ENCODE results near the gene CASQ2.
A peak's percentile ranks its signal among the peaks of the same experiment; 100 is the strongest.

Gene CASQ2

DNA sequence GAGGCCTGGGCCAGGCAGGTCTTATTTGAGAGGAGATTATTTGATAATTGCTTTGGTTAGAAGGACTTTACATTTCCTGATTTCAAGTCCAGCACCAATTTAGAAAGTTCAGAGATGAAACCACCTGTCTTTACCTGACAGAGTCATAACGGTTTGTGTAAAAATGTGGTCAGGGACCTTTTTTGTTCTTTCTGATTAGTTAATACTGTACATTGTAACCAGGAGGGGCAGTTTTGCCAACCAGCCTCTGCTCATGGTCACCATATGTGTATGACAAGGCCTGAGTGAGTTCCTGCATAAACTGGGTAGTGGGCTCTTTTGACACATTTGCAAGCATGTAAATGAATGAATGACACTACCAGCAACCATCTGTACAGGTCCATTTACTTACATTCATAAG, 70.9 kb downstream of the CASQ2 start:
- no peak for DNase-seq (ENCODE audit: low read depth in 2 of 2)

DNA sequence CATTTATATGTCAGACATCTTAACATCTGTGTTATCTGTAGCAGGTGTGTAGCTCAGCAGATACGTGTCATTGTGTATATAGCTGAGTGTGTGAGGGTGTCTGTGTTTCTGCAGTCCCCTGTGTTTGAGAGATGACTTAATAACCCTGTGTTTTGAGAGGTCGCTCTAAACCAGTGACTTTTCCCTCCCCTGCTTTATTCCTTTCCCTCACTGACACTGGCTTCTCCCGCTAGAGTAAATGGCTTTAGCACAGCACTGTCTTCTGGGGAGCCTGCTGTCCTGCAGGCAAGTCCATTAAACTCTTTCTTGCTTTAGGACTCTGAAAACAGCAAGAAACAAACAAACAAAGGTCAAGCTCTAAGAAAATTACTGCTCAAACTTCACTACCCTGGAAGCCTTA, 73.7 kb downstream of the CASQ2 start:
- DNase-seq (ENCODE audit: low read depth in 2 of 2): no peak

DNA sequence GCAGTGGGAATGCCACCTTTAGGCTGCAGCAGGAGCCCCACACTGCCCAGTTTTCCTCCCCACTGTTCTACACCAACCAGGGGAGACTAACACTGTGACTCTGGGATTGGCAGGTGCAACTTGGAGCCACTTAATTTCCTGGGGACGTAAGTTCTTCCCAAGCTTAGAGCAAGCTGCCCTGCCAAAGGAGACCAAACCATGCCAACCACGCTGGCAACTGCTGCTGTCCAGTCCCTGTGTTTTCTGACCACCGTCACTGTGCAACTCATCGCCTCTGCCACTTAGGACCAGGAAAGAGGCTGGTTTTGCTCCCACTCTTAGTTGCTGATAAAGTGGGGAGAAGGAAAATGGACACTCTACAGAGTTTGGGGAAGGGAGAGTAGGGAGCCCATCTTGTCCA, 76.3 kb downstream of the CASQ2 start:
- DNase-seq (ENCODE audit: low read depth in 2 of 2): no peak

DNA sequence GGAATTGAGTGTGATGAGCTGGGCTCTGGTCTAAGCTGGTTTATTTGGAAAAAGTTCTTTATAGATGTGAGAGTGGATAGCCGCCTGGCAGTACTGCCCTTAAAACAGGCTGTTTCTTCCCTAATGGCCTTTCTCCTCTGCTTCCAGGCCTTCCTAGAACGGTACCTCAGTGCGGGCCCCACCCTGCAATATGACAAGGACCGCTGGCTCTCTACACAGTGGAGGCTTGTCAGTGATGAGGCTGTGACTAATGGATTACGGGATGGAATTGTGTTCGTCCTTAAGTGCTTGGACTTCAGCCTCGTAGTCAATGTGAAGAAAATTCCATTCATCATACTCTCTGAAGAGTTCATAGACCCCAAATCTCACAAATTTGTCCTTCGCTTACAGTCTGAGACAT, 77.5 kb downstream of the CASQ2 start:
- no peak for DNase-seq (ENCODE audit: low read depth in 2 of 2)

DNA sequence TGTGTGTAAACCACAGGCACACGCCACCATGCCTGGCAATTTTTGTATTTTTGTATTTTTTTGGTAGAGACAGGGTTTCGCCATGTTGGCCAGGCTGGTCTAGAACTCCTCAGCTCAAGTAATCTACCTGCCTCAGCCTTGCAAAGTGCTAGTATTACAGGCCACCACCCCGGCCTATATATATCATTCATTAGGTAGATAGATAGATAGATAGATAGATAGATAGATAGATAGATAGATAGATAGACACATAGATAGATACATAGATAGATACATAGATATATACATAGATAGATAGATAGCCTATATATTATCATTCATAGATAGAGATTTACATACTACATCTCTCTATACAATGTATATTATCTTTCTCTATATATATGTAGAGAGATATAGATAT, 80.8 kb downstream of the CASQ2 start:
- no peak for DNase-seq (ENCODE audit: low read depth in 2 of 2)

DNA sequence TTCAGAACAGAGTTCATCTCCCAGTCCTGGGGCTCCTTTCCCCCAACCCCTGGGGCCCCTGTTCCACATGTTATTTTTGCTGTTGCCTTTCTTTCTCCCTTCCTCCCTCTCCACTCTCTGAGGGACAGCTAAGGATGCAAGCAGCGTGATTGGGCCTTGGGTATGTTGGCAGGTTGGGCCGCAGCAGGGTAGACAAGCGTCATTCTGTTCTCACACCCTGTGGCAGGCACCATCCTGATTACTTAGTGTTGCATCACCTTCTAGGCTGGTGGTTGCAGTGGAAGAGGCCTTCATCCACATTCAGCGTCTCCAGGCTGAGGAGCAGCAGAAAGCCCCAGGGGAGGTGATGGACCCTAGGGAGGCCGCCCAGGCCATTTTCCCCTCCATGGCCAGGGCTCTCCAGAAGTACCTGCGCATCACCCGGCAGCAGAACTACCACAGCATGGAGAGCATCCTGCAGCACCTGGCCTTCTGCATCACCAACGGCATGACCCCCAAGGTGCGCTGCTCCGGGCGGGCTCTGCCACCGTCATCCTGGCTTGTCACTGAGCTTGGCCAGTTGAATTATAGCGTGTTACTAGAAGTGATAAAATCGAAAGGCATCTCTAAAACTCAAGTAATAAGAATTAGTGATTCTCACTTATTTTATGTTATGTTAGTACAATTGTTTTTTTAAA, 83.3 kb downstream of the CASQ2 start:
- no peak for DNase-seq (ENCODE audit: low read depth in 2 of 2)

DNA sequence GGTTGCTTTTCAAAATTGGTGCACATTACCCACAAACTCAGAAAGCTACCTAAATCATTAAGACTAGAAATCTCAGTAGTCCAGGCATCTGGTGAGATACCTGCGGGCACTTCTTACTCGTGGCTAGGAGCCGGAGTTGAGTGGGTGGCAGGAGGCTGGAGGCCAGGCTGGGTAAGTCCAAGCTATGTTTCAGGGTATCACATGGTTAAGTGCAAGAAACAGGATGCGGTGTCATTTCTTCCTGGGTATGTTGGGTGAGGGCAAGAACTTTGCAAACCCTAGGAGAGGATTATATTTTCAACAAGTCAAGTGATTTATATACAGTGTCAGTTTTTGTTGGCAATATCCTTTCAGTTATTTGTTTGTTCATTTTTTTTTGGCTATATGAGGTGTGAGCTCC, 85.7 kb downstream of the CASQ2 start:
- DNase-seq (ENCODE audit: low read depth in 2 of 2): no peak

DNA sequence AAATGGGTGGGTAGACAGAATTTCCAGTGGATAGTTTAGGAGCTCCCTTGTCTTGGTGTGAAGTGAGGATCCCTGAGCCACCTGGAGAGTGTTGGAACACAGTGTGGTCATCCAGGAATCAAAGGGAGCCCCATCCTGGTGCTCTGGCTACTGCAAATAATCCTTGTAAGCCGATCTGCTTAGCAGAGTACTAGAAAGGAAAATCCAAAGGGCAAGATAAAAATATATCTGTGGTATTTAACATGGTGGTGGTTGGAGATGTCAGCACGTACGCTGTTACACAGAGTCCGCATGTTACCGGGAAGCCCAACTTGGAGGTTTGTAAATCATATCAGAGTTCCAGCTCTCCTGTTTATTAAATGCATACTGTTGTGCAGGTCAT, 87.8 kb downstream of the CASQ2 start:
- no peak for DNase-seq (ENCODE audit: low read depth in 2 of 2)

DNA sequence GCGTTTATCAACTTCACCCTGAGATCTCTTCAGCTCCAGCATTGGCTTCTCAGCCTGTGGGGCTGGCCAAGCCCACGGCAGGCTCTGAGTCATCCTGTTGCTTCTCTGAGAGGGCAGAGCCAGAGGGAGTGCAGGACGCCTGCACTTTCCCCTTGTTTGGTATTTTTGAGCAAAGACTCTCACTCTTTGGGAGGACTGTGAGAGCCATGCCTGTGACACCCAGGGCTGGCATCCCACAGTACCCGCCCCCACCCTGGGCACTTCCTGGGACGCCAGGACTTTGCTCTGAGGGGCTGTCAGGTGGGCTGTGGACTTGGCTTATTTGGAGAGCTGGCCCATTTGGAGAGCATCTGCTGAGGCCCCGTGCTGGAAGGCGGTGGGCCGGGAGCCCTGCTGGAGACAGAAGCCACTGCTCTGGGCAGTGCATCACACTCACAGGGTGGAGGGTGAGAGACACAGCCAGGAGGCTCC, 89.3 kb downstream of the CASQ2 start:
- peak; percentile 18 to 25 for DNase-seq (ENCODE audit: low read depth in 2 of 2)

DNA sequence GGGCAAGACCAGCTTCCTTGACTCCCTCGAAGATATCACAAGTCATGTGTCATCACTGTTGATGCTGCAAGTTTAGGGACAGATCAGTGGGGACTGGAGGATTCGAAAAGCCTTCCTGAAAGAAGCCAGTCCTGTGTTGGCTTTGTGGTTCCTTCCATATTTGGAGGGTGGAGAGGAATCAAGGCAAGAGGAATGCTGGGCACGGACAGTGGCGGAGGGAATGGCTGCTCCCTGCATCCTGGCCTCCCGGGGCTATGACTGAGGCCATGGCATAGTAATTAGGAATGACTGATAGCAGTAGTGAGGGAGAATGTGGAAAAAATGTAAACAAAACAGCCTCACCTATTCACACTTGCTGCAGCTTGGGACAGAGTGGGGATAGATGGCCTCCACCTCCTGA, 90.4 kb downstream of the CASQ2 start:
- no peak for DNase-seq (ENCODE audit: low read depth in 2 of 2)

DNA sequence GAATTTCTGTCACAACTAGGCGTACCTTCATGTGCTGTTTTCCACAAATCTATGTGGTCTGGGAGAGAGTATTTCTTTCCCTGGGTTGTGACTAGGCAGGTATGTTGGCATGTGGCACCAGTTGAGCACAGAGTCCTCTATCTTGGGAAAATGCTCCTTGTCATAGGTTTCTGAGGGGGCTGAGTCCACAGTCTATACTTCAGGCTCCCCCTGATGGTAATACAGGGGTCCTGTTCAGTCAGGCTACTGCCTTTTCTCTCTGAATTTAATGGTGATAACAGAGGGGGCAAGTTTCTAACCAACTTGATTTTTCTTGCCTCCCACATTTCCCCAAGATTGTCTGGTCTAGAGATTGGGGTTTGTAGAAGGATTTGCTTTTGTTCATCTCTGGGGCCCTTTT, 90.9 kb downstream of the CASQ2 start:
- no peak for DNase-seq (ENCODE audit: low read depth in 2 of 2)

DNA sequence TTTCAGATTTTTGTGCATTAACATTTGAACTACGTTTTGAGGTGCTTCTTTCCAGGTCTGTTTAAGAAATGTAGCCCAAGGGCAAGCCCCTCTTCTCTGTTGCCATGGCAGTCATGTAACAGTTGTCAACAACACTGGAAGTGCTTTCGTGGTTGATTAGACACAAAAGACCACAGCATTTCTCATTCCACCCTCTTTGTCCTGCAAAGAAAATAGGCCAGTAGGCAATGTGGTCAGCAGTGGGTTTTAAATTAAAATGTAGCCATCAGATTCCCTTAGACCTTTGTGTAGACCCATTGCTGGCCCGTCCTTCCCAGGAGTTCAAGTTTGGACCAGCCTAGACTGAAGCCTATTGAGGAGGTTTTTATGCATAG, 91.3 kb downstream of the CASQ2 start:
- DNase-seq (ENCODE audit: low read depth in 2 of 2): no peak

DNA sequence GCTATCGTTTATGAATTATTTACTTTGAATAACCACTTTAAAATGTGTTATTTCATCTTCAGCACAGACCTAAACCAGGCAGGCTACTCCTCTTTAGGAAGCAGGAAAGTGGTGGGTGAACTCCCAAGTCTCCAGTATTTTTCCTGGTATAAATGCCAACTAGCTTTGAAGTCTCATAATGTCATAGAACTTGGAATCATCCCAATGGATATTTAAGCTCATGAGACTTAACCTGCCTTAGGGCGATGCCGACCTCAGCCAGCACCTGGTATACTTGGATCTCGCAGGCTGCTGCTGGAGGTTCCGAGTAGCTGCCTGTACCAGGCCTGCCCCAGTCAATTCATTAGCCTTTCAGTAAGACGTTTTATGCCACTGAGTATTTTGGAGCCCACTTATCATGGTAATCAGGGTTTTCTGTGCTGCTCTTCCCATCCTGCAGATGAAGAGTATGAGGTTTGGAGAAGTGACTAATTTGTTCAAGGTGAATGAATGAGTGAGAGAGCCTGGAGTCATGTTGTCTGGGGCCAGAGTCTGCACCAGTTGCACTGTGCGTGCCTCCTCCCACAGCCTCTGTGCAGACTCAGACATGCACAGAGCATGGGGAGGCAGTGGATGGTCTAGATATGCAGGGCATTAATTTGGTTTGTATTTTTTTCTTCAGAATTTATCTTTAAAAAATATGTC, 91.9 kb downstream of the CASQ2 start:
- DNase-seq (ENCODE audit: low read depth in 2 of 2): no peak

DNA sequence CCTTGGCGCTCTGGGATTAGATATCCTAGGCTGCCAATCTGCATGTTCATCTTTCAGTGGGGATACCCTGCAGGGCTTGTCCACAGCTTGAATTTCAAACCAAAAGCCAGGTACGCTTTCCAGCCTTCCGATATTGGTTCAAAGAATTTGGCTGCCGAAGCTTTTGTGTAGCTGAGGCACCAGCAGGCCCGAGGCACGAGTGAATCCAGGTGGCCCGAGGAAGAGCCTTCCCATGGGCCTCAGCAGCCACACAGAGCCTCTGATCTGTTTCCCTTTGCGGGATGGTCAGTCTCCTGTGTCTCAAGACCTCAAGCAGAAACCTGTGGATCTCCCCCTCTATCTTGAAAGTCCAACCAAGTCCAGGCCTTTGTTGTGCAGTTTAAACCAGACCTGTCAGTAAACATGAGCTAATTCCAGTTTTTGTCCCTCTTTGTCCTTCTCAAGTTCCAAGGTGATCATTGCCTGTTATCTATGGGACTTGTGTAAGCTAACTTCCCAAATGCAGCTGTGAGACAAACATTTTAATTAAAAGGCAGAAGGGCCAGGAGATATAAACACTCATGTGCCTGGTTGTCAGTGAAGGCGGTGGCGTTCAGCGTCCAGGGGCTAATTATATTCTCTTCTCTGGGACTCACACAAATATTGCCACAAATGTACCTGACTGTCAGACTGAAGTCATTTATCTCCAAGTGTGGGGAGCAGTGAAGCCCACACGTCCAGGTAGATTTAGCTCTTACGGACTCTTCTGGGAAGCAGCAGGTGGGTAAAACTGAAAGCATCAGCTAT, 96.1 kb downstream of the CASQ2 start:
- DNase-seq (ENCODE audit: low read depth in 2 of 2): no peak

DNA sequence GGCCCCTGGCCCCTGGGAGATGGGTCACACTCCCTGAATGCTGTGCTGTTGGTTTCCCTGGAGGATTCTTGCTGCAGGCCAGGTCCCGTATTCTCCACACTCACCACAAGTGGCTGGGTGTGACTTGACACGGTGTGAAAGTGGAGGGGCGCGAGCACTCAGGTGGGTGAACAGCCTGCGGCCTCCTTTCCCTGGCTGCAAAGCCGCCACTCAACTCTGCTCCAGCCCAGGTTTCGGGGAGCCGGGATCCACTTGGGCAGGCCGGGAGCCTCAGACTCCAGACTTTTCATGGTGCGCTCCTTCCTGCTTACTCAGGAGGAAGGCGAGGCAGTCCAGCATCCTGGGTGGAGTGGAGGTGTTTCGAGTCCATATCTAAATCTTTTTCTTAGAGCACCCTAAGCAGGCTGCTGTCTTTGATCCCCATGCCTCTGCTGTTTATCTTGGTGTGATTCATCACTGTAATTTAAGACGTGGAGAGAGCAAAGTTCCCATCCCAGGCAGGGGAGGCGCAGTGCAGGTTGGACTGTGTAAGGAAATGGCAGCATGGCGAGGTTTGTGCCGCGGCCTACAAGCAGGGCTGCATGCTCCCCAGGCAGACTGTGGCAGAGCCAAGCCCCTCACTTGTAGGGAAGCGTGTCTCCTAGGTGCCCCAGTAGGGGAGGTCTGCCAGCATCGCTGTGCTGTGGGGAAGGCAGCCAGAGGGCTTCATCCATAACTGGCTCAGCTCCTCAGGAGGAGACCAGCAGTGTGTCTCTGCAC, 97.2 kb downstream of the CASQ2 start:
- DNase-seq (ENCODE audit: low read depth in 2 of 2): no peak

DNA sequence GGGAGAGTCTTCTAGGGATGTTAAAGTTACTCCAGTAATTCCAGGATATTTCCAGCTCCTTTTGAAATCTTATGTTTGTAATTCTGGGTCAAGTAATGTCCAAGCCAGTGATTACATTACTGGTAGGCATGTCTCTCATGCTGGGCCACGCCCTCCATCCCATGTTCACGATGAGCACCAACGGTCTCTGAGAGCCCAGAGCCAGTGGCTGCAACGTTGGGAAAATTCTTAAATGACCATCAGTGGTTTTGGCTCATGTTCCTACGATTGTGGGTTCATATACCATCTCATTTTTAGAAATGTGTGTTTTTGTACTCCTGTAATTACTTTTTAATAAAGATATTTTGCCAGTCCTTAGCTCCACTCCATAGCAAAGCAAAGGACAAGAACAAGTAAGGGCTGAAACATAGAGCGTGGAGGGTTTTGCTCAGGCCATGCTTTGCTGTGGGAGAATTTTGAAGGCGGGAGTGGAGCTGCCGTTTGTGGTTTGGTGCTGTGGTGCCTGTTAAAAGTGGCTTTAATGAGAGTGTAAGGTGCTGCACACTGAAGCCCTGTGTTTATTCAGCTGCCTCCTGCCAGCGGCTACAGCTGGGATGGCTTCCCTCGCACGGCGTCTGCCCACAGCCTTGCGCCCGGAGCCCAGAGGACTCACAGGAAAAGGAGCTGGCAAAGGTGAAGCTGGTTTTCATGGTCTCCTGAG, 97.9 kb downstream of the CASQ2 start:
- no peak for DNase-seq (ENCODE audit: low read depth in 2 of 2)

DNA sequence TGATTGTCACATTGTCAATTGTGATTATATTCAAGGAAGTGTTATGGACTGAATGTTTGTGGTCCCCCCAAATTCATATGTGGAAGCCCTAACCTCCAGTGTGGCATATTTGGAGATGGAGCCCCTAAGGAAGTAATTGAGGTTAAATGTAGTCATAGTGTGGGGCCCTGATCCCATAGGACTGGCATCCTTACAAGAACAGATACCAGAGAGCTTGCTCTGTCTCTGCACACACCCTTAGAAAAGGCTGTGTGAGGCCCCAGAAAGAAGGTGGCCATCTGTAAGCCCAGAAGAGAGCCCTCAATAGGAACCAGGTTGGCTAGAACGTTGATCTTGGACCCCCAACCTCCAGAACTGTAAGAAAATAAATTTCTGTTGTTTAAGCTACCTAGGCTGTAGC, 98.6 kb downstream of the CASQ2 start:
- no peak for DNase-seq (ENCODE audit: low read depth in 2 of 2)

DNA sequence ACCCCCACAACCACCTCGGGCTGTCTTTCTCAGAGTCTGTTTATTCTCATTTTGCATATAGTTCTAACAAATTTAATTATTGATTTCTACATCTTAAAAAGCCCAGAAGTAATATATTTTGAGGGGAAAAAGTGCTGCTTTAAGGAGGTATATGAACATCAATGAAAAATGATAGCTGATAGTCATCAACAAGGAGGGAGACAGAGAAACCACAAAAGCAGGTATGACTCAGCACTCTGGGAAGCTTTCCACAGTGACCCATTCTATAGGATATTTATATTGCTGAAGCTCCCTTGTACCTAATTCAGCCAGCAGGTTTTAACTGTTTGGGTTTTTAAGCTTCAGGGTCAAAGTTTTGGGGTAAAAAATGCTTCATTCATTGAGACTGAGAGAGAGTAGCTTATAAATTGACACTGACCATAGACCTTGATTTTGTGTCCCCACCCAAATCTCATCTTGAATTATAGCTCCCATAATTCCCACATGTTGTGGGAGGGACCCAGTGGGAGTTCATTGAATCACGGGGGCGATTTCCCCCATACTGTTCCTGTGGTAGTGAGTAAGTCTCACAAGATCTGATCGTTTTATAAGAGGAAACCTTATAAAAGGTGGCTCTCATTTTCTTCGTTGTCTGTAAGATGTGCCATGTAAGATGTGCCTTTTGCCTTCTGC, 99.4 kb downstream of the CASQ2 start:
- peak; percentile 78 to 79 for DNase-seq (ENCODE audit: low read depth in 2 of 2)

DNA sequence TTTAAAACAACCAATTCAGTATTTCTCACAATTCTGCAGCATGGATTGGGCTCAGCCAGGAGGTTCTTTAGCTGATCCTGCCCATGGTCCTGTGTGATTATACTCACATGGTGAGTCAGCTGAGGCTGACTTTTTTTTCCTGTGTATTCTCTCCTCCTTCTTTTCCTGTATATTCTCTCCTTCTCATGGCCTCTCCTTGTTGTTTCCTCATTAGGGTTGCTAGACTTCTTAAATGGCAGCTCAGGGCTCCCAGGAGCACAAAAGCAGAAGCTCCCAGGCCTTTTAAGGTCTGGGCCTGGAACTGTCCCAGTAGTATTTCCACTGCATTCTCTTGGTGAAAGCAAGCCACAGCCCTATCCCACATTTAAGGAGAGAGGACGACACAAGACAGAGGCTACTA, 99.9 kb downstream of the CASQ2 start:
- peak; percentile 60 to 62 for DNase-seq (ENCODE audit: low read depth in 2 of 2)

DNA sequence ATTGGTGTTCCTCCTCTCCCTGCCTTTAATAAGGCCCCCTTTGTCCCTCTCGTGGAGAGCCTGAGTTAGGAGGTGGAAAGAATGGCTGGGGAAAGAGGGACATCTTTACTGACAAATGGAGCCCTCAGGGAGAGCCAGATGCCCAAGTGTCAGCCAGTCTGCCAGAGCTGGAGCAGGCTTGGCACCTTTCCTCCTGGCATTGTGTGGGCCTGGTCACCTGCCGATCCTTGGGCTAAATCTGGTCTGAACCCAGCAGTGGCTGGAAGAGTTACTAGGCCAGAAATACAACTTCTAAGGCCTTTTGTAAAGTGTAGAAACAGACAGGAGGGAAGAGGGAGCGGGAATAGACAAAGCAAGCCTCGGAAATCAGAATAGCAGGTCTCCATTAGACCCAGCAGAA, 101.8 kb downstream of the CASQ2 start:
- DNase-seq (ENCODE audit: low read depth in 2 of 2): no peak

DNA sequence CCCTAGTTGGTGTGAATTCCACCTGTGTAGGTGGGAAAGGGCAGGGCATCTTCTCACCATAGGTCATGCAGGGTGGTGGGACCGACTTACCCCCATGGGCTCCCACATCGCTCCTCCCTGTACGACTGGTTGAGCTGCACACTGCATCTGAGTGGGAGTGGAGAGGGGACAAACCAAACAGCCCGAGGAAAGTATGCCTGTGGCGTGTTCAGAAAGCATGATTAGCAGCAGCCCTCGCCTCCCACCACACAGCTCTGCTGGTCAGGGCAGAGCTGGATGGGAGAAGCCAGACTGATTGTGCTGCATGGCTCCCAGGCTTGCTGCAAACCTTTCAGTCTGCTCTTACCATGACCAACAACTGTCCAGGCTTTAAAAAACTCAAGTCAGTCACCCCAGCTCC, 102.3 kb downstream of the CASQ2 start:
- DNase-seq (ENCODE audit: low read depth in 2 of 2): no peak

Measured in fibroblast of skin of left quadriceps (primary cell).